IMR-90 (cell line): ENCODE measurements around the gene SRGN.

Experiments used
- CEBPB ChIP-seq: IDR thresholded peaks from 2 replicates; pipeline ENCODE4 v1.6.1; 2012; ENCODE audit warnings: low read depth, low read length, improper control_type of control experiment
- MAFK ChIP-seq: IDR thresholded peaks from 2 replicates; pipeline ENCODE4 v1.6.1; 2012; ENCODE audit warnings: low read depth, low read length, improper control_type of control experiment
- POLR2A ChIP-seq: IDR thresholded peaks from 2 replicates; pipeline ENCODE4 v1.6.1; 2012; ENCODE audit warnings: mild to moderate bottlenecking, low read depth, low read length
- RAD21 ChIP-seq: IDR thresholded peaks from 2 replicates; pipeline ENCODE4 v1.6.1; 2012; ENCODE audit warnings: low read length, improper control_type of control experiment
- RCOR1 ChIP-seq: IDR thresholded peaks from 2 replicates; pipeline ENCODE4 v1.6.1; 2012; ENCODE audit warnings: mild to moderate bottlenecking, low read length, improper control_type of control experiment; ENCODE audit not compliant: insufficient replicate concordance
- TF ChIP-seq, protein P1 (sequence below): conservative IDR thresholded peaks from 2 replicates; pipeline ENCODE4 v1.5.1; 2012; ENCODE audit warnings: mild to moderate bottlenecking, low read depth, low read length, improper control_type of control experiment

- TF ChIP-seq, protein P1, sequence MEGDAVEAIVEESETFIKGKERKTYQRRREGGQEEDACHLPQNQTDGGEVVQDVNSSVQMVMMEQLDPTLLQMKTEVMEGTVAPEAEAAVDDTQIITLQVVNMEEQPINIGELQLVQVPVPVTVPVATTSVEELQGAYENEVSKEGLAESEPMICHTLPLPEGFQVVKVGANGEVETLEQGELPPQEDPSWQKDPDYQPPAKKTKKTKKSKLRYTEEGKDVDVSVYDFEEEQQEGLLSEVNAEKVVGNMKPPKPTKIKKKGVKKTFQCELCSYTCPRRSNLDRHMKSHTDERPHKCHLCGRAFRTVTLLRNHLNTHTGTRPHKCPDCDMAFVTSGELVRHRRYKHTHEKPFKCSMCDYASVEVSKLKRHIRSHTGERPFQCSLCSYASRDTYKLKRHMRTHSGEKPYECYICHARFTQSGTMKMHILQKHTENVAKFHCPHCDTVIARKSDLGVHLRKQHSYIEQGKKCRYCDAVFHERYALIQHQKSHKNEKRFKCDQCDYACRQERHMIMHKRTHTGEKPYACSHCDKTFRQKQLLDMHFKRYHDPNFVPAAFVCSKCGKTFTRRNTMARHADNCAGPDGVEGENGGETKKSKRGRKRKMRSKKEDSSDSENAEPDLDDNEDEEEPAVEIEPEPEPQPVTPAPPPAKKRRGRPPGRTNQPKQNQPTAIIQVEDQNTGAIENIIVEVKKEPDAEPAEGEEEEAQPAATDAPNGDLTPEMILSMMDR: no peak
- TF ChIP-seq MAFK (no peak), RAD21 (no peak), RCOR1 (no peak), POLR2A (no peak), CEBPB (no peak)
These were observed 45.1 kb upstream of the SRGN start for GRCh38 chr10:69042838-69043237.
